Activated naive CD8-positive, alpha-beta T cell treated with anti-CD3 and anti-CD28 coated beads, Interleukin-2, amount 50 U/mL, for 24 hours (primary cell): ENCODE data around the gene KCTD19.
"Not testable (repeated sequence)": the region's sequence is repeated elsewhere in the genome, so short reads cannot be mapped to it uniquely, and the experiment has no call there.

Experiments
- ATAC-seq: fragments of 150-1000 bp; cut with Tn5 transposase; one replicate; pipeline ENCODE4 v1.10.0; 2021
- DNase-seq: peaks from one replicate; pipeline ENCODE4 v3.0.0; 2021
- H3K27ac Mint-ChIP-seq: one replicate; pipeline ENCODE4 v1.8.0; 2021; ENCODE audit warnings: mild to moderate bottlenecking, mixed read lengths
- H3K27me3 Mint-ChIP-seq: one replicate; pipeline ENCODE4 v1.8.0; 2021; ENCODE audit warnings: mixed read lengths
- H3K36me3 Mint-ChIP-seq: one replicate; pipeline ENCODE4 v1.8.0; 2021; ENCODE audit warnings: low read depth, mixed read lengths
- H3K4me1 Mint-ChIP-seq: one replicate; pipeline ENCODE4 v1.8.0; 2021; ENCODE audit warnings: mixed read lengths
- H3K4me3 Mint-ChIP-seq: one replicate; pipeline ENCODE4 v1.8.0; 2021; ENCODE audit warnings: mild to moderate bottlenecking, moderate library complexity, mixed read lengths
- H3K9me3 Mint-ChIP-seq: one replicate; pipeline ENCODE4 v1.8.0; 2021; ENCODE audit warnings: mixed read lengths

KCTD19 gene

GRCh38 chr16:67326472-67327309, at the start of gene KCTD19, which contains the start of gene LRRC36:
Gene KCTD19 (minus strand): TSS chr16:67326741. CDS start chr16:67326707, 34 bp downstream.
Gene LRRC36 (plus strand): TSS chr16:67326815. CDS start chr16:67326863, 48 bp downstream.
- peaks cover 35% of the 10 kb centered on the region for H3K27me3 Mint-ChIP-seq

GRCh38 chr16:67376012-67376411, 49.5 kb upstream of the KCTD19 start:
- peaks cover 11% of the 10 kb centered on the region for H3K27me3 Mint-ChIP-seq
- H3K9me3 Mint-ChIP-seq, H3K4me3 Mint-ChIP-seq, H3K27ac Mint-ChIP-seq, ATAC-seq, DNase-seq, H3K36me3 Mint-ChIP-seq, H3K4me1 Mint-ChIP-seq: not testable (repeated sequence)

More at GRCh38 chr16:67326472-67327309, at the start of gene KCTD19, which contains the start of gene LRRC36:
- Mint-ChIP-seq H3K36me3 (no peaks in the 10 kb centered on the region), H3K9me3 (no peaks in the 10 kb centered on the region), H3K27ac (peak within 1 kb of the TSS; percentile 58), H3K4me3 (peak within 1 kb of the TSS; percentile 83), H3K4me1 (peaks cover 17% of the 10 kb centered on the region)
- peak; percentile 90 for ATAC-seq
- peak; percentile 87 for DNase-seq

- H3K27me3 Mint-ChIP-seq: peaks cover 11% of the 10 kb centered on the region
- no peaks in the 10 kb centered on the region for H3K9me3 Mint-ChIP-seq
- DNase-seq (no peak), ATAC-seq (no peak)
- no peaks in the 10 kb centered on the region for H3K4me1 Mint-ChIP-seq
- no peak overlapping the region for H3K27ac Mint-ChIP-seq
- no peaks in the 10 kb centered on the region for H3K36me3 Mint-ChIP-seq
- H3K4me3 Mint-ChIP-seq: no peak overlapping the region
These were observed 46.1 kb upstream of the KCTD19 start for GRCh38 chr16:67372664-67373063.

GRCh38 chr16:67370661-67371060, 44.1 kb upstream of the KCTD19 start:
- H3K4me3 Mint-ChIP-seq: no peak overlapping the region
- ATAC-seq: no peak
- H3K4me1 Mint-ChIP-seq: peaks cover 2% of the 10 kb centered on the region
- no peak overlapping the region for H3K27ac Mint-ChIP-seq
- H3K27me3 Mint-ChIP-seq: peaks cover 6% of the 10 kb centered on the region
- H3K9me3 Mint-ChIP-seq: no peaks in the 10 kb centered on the region
- DNase-seq: no peak
- H3K36me3 Mint-ChIP-seq: no peaks in the 10 kb centered on the region

GRCh38 chr16:67364600-67365235, 38.2 kb upstream of the KCTD19 start:
- Mint-ChIP-seq H3K27ac (no peak overlapping the region), H3K36me3 (no peaks in the 10 kb centered on the region), H3K9me3 (no peaks in the 10 kb centered on the region), H3K4me3 (no peak overlapping the region), H3K27me3 (no peaks in the 10 kb centered on the region), H3K4me1 (peaks cover 7% of the 10 kb centered on the region)
- DNase-seq (no peak), ATAC-seq (no peak)

- Mint-ChIP-seq H3K9me3 (no peaks in the 10 kb centered on the region), H3K27ac (no peak overlapping the region)
These were observed 34.5 kb upstream of the KCTD19 start for GRCh38 chr16:67361038-67361437.

GRCh38 chr16:67359540-67360269, 33.2 kb upstream of the KCTD19 start:
- not testable (repeated sequence) for H3K27ac Mint-ChIP-seq, ATAC-seq, H3K36me3 Mint-ChIP-seq, H3K4me1 Mint-ChIP-seq, H3K4me3 Mint-ChIP-seq, DNase-seq, H3K9me3 Mint-ChIP-seq, H3K27me3 Mint-ChIP-seq

More at GRCh38 chr16:67361038-67361437, 34.5 kb upstream of the KCTD19 start:
- H3K4me3 Mint-ChIP-seq: no peak overlapping the region
- peaks cover under 1% of the 10 kb centered on the region for H3K27me3 Mint-ChIP-seq
- no peaks in the 10 kb centered on the region for H3K36me3 Mint-ChIP-seq
- DNase-seq (no peak), ATAC-seq (no peak)
- peaks cover 7% of the 10 kb centered on the region for H3K4me1 Mint-ChIP-seq

- H3K27ac Mint-ChIP-seq: no peak overlapping the region
- no peaks in the 10 kb centered on the region for H3K4me1 Mint-ChIP-seq
- H3K9me3 Mint-ChIP-seq: no peaks in the 10 kb centered on the region
- no peak overlapping the region for H3K4me3 Mint-ChIP-seq
- H3K27me3 Mint-ChIP-seq: peaks cover 7% of the 10 kb centered on the region
- no peaks in the 10 kb centered on the region for H3K36me3 Mint-ChIP-seq
- no peak for ATAC-seq
- DNase-seq: no peak
These were observed 31.0 kb upstream of the KCTD19 start for GRCh38 chr16:67357561-67357960.

- ATAC-seq: no peak
- no peaks in the 10 kb centered on the region for H3K36me3 Mint-ChIP-seq
- H3K4me1 Mint-ChIP-seq: no peaks in the 10 kb centered on the region
- H3K27ac Mint-ChIP-seq: no peak overlapping the region
- no peak for DNase-seq
- no peaks in the 10 kb centered on the region for H3K9me3 Mint-ChIP-seq
- peaks cover 7% of the 10 kb centered on the region for H3K27me3 Mint-ChIP-seq
- no peak overlapping the region for H3K4me3 Mint-ChIP-seq
These were observed 29.9 kb upstream of the KCTD19 start for GRCh38 chr16:67356396-67356795.

GRCh38 chr16:67352463-67352862, 25.9 kb upstream of the KCTD19 start:
- H3K27me3 Mint-ChIP-seq, H3K4me1 Mint-ChIP-seq, H3K27ac Mint-ChIP-seq, DNase-seq, H3K36me3 Mint-ChIP-seq, H3K9me3 Mint-ChIP-seq, H3K4me3 Mint-ChIP-seq, ATAC-seq: not testable (repeated sequence)

- Mint-ChIP-seq H3K27ac (no peak overlapping the region), H3K36me3 (no peaks in the 10 kb centered on the region), H3K27me3 (peaks cover 3% of the 10 kb centered on the region), H3K9me3 (no peaks in the 10 kb centered on the region), H3K4me3 (no peak overlapping the region), H3K4me1 (no peaks in the 10 kb centered on the region)
- DNase-seq (no peak), ATAC-seq (no peak)
These were observed 23.8 kb upstream of the KCTD19 start for GRCh38 chr16:67350324-67350723.

GRCh38 chr16:67349172-67349571, 22.6 kb upstream of the KCTD19 start:
- H3K27ac Mint-ChIP-seq: no peak overlapping the region
- peak; percentile 61 for ATAC-seq
- DNase-seq: no peak
- no peak overlapping the region for H3K4me3 Mint-ChIP-seq
- no peaks in the 10 kb centered on the region for H3K9me3 Mint-ChIP-seq
- peaks cover 2% of the 10 kb centered on the region for H3K27me3 Mint-ChIP-seq
- no peaks in the 10 kb centered on the region for H3K4me1 Mint-ChIP-seq
- no peaks in the 10 kb centered on the region for H3K36me3 Mint-ChIP-seq

- no peak overlapping the region for H3K4me3 Mint-ChIP-seq
- DNase-seq: no peak
- no peaks in the 10 kb centered on the region for H3K36me3 Mint-ChIP-seq
- H3K27ac Mint-ChIP-seq: no peak overlapping the region
- H3K4me1 Mint-ChIP-seq: no peaks in the 10 kb centered on the region
- H3K9me3 Mint-ChIP-seq: no peaks in the 10 kb centered on the region
- peaks cover 6% of the 10 kb centered on the region for H3K27me3 Mint-ChIP-seq
- no peak for ATAC-seq
These were observed 19.8 kb upstream of the KCTD19 start for GRCh38 chr16:67346341-67346740.

GRCh38 chr16:67345401-67345800, 18.9 kb upstream of the KCTD19 start:
- Mint-ChIP-seq H3K4me1 (no peaks in the 10 kb centered on the region), H3K27me3 (peaks cover 6% of the 10 kb centered on the region), H3K4me3 (no peak overlapping the region), H3K27ac (no peak overlapping the region), H3K9me3 (no peaks in the 10 kb centered on the region), H3K36me3 (no peaks in the 10 kb centered on the region)
- DNase-seq (no peak), ATAC-seq (no peak)
